NB4 (cell line): Measurements from ENCODE around the gene DENND2C.
A peak's percentile ranks its signal among the peaks of the same experiment; 100 is the strongest.
"Not testable (repeated sequence)": the region's sequence is repeated elsewhere in the genome, so short reads cannot be mapped to it uniquely, and the experiment has no call there.

ENCODE experiments used
- DNase-seq: peaks from one replicate; pipeline ENCODE4 v3.0.0; 2010; ENCODE audit warnings: low read depth
- H3K4me3 ChIP-seq: one replicate; pipeline ENCODE4 v1.5.1; 2011; ENCODE audit warnings: mild to moderate bottlenecking, low read depth, low read length, moderate library complexity
- MYC ChIP-seq: IDR thresholded peaks from 2 replicates; pipeline ENCODE4 v1.6.1; 2011; ENCODE audit warnings: low read depth, low read length
- POLR2A ChIP-seq: IDR thresholded peaks from 2 replicates; pipeline ENCODE4 v1.6.1; 2011; ENCODE audit warnings: mild to moderate bottlenecking; ENCODE audit not compliant: insufficient read length; ENCODE audit errors: extremely low read depth
- TF ChIP-seq, protein P1 (sequence below): IDR thresholded peaks from one replicate; pipeline ENCODE4 v1.5.1; 2012; ENCODE audit warnings: low read depth, low read length
- TF ChIP-seq, protein P2 (sequence below): IDR thresholded peaks from 2 replicates; pipeline ENCODE4 v1.6.1; 2011; ENCODE audit warnings: low read depth, low read length

Gene DENND2C

DNA sequence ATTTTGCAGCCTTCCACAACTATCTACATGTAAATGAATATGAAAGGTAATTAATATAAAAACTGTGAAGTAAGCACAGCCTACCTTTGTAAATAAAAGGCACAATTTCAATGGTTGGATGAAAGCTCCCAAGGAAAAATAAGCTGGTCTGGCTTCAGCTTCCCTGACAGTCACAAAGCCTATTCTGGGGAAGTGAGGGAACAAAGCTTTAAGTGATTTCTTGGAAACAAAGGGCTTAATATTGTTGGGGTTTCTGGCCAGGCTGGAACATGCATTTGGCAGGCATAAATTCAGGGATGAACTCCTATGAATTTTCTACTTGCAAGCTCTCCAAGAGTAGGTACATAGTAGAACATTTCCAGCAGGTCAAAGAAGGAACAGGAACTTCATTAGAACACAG is 105.7 kb downstream of the DENND2C start:
- DNase-seq = no peak
- TF ChIP-seq, protein P1, sequence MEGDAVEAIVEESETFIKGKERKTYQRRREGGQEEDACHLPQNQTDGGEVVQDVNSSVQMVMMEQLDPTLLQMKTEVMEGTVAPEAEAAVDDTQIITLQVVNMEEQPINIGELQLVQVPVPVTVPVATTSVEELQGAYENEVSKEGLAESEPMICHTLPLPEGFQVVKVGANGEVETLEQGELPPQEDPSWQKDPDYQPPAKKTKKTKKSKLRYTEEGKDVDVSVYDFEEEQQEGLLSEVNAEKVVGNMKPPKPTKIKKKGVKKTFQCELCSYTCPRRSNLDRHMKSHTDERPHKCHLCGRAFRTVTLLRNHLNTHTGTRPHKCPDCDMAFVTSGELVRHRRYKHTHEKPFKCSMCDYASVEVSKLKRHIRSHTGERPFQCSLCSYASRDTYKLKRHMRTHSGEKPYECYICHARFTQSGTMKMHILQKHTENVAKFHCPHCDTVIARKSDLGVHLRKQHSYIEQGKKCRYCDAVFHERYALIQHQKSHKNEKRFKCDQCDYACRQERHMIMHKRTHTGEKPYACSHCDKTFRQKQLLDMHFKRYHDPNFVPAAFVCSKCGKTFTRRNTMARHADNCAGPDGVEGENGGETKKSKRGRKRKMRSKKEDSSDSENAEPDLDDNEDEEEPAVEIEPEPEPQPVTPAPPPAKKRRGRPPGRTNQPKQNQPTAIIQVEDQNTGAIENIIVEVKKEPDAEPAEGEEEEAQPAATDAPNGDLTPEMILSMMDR = no peak
- TF ChIP-seq, protein P2, sequence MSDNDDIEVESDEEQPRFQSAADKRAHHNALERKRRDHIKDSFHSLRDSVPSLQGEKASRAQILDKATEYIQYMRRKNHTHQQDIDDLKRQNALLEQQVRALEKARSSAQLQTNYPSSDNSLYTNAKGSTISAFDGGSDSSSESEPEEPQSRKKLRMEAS = no peak
- TF ChIP-seq MYC = no peak
- TF ChIP-seq POLR2A = no peak

DNA sequence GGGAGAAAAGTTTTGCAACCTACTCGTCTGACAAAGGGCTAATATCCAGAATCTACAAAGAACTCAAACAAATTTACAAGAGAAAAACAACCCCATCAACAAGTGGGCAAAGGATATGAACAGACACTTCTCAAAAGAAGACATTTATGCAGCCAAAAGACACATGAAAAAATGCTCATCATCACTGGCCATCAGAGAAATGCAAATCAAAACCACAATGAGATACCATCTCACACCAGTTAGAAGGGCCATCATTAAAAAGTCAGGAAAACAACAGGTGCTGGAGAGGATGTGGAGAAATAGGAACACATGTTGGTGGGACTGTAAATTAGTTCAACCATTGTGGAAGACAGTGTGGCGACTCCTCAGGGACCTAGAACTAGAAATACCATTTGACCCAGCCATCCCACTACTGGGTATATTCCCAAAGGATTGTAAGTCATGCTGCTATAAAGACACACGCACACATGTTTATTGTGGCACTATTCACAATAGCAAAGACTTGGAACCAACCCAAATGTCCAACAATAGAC is 106.8 kb downstream of the DENND2C start:
- H3K4me3 ChIP-seq, DNase-seq: not testable (repeated sequence)

More for the DNA sequence above, 105.7 kb downstream of the DENND2C start:
- no peak overlapping the region for H3K4me3 ChIP-seq

DNA sequence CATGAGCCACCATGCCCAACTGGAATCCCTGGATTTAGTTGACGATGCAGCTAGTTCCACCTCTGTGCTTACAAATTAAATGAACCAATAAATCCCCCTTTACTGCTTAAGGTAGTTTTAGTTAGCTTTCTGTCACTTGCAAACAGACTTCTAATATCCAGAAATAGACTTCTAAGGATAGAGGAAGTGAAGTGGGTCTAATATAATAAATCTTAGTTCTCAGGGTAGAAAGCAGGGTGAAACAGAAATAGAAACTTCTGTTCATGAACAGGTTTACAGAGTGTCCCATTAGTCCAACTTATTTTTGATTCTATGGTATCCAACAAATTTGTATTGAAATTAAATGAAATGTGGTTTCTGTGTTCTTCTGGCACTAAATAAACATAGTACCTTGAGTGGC is 108.5 kb downstream of the DENND2C start:
- no peak for DNase-seq
- H3K4me3 ChIP-seq = no peak overlapping the region
- TF ChIP-seq MYC (no peak), POLR2A (no peak)

DNA sequence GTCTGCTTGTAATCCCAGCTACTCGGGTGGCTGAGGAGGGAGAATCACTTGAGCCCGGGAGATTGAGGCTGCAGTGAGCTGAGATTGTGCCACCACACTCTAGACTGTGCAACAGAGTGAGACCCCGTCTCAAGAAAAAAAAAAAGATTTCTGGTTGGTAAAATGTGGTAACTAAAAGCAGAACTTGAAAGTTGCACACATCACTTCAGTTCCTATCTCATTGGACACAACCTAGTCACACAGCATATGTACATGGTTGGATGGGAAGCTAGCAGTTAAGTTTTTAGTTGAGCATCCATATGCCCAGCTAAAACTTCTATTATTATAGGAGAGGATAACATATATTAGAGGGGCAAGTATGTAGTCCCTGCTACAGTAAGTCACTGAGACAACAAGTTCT is 110.5 kb downstream of the DENND2C start:
- TF ChIP-seq, protein P2 = no peak
- no peak for TF ChIP-seq MYC
- no peak for TF ChIP-seq POLR2A
- TF ChIP-seq, protein P1 = no peak
- H3K4me3 ChIP-seq = no peak overlapping the region
- DNase-seq = no peak

DNA sequence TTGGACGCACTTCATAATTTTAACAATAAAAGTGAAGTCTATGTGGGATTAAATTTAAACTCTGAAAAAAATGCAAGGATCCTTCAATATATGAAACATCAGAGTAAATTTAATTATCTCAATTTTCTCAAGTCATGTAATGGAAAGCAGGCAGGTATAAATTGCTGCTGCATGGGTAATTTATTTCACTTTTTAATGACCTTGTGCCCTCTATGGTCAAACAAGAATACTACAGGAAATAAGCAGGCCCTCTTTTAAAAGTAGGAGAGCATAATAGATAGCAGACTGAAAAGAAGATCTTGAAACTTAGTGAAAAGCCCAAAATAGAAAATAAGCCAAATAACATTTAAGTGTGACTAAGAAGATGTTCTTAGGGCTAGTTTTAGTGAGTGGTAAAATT is 111.3 kb downstream of the DENND2C start:
- no peak overlapping the region for H3K4me3 ChIP-seq
- DNase-seq = peak; percentile 31
- no peak for TF ChIP-seq MYC
- TF ChIP-seq, protein P2 = no peak
- TF ChIP-seq POLR2A = no peak
- TF ChIP-seq, protein P1 = no peak

DNA sequence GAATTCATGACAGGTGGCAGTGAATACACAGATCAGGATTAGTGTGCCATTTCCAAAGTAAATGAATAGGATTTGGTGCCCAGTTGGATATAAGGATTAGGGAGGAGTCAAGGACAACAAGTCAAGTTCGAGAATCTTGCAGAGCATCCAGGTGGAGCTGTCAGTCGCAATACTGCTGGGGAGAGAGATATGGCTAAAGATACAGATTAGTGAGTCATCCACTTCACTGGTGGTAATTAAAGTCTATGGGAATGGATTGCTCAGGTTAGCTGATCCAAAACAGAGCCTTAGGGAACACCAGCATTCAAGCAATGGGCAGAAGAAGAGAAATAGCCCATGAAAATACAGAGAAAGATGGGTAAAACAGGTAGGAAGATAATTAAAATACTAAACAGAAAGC is 115.3 kb downstream of the DENND2C start:
- DNase-seq = no peak
- no peak overlapping the region for H3K4me3 ChIP-seq
- TF ChIP-seq, protein P2 = no peak
- no peak for TF ChIP-seq POLR2A
- TF ChIP-seq, protein P1 = no peak
- TF ChIP-seq MYC = no peak

DNA sequence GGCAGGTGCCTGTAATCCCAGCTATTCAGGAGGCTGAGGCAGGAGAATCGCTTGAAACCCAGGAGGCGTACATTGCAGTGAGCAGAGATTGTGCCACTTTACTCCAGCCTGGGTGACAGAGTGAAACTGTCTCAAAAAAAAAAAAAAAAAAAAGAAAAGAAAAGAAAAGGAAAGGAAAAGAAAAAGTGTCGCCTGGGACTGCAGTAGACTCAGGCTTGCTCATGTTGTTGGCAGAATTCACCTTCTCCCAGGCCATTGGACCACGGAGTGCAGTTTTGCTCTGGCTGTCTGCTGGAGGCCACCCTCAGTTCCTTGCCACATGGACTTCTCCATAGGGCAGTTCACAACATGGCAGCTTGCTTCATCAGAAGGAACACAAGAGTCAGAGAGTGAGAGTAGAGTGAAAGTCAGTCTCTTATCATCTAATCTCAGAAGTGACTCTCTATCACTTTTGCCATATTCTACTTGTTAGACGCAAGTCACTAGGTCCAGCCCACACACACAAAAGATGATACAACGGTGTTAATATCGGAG is 117.7 kb downstream of the DENND2C start:
- TF ChIP-seq POLR2A = no peak
- no peak for TF ChIP-seq MYC
- TF ChIP-seq, protein P1 = no peak
- TF ChIP-seq, protein P2 = no peak
- no peak overlapping the region for H3K4me3 ChIP-seq
- no peak for DNase-seq
